A549 (cell line): ENCODE measurements around the gene SDF4. TPM values are rescaled to one million over a fixed set of nuclear protein-coding genes. Genes with fewer than 3 reads are reported as not detected.

Experiments used
- ATAC-seq, 2 experiments: fragments of 200-7000 bp in 1 of 2; fragments of >200 bp in 1 of 2; cut with Nextera tagmentation in 1 of 2; cut with Tn5 transposase in 1 of 2; 3 replicates each; pipeline versions ENCODE4 v1.8.0 to v1.9.1; 2018 to 2020; ENCODE audit warnings: mild to moderate bottlenecking in 1 of 2, moderate library complexity in 1 of 2
- CTCF ChIA-PET: fragments of 300-600 bp; sonication (Branson Sonifier 250); formaldehyde crosslinking; extraction: SDS; loops from one replicate; lab custom pipeline; 2021; ENCODE audit warnings: antibody characterized with exemption, inconsistent platforms; lab: Yijun Ruan, JAX
- POLR2A ChIA-PET: fragments of 350-600 bp; formaldehyde crosslinking; extraction: SDS; loops from one replicate; lab custom pipeline; 2021; ENCODE audit warnings: antibody characterized with exemption, inconsistent platforms; lab: Yijun Ruan, JAX
- DNase-seq, 2 experiments: peaks; one replicate each; pipeline versions ENCODE4 v3.0.0 to v3.0.0-alpha.2; 2011 to 2016; ENCODE audit warnings: low read depth in 1 of 2, low spot score in 1 of 2
- FAIRE-seq: peaks from 2 replicates; lab custom pipeline; 2011; peaks lifted over from hg19 to GRCh38; lab: Jason Lieb, UNC
- H3K27ac ChIP-seq, 2 experiments: fragments of >200 bp; sonication (Bioruptor Twin); formaldehyde crosslinking; 3 replicates each; pipeline ENCODE4 v1.5.1; 2016 to 2017
- H3K4me1 ChIP-seq: fragments of >200 bp; sonication (Bioruptor Twin); formaldehyde crosslinking; 3 replicates; pipeline ENCODE4 v1.6.1; 2016
- H3K4me2 ChIP-seq: fragments of >200 bp; sonication (Bioruptor Twin); formaldehyde crosslinking; 3 replicates; pipeline ENCODE4 v1.6.1; 2016
- H3K4me3 ChIP-seq: fragments of >200 bp; sonication (Bioruptor Twin); formaldehyde crosslinking; 3 replicates; pipeline ENCODE4 v1.5.1; 2016
- H3K9me3 ChIP-seq: fragments of >200 bp; sonication (Bioruptor Twin); formaldehyde crosslinking; 3 replicates; pipeline ENCODE4 v1.6.1; 2016
- BHLHE40 ChIP-seq: IDR thresholded peaks from 2 replicates; pipeline ENCODE4 v1.6.1; 2012; ENCODE audit warnings: low read depth, low read length, inconsistent platforms
- CHD4 ChIP-seq: fragments of 200-600 bp; sonication (generic); IDR thresholded peaks from 2 replicates; pipeline ENCODE4 v1.6.1; 2016; ENCODE audit warnings: antibody characterized with exemption, mild to moderate bottlenecking, borderline replicate concordance
- HDAC2 ChIP-seq: fragments of 200-600 bp; sonication (generic); IDR thresholded peaks from 2 replicates; pipeline ENCODE4 v1.6.1; 2016
- HOXB5 ChIP-seq: fragments of 250-450 bp; sonication (Bioruptor Pico); IDR thresholded peaks from 2 replicates; pipeline ENCODE4 v1.5.0; 2020; ENCODE audit warnings: mild to moderate bottlenecking, moderate library complexity
- JUN ChIP-seq, 2 experiments: fragments of >200 bp; sonication (Bioruptor Twin); formaldehyde crosslinking; IDR thresholded peaks; 2 replicates in 1 of 2; 3 replicates in 1 of 2; pipeline ENCODE4 v1.6.1; 2016 to 2017
- MAZ ChIP-seq: fragments of 150-350 bp; IDR thresholded peaks from 2 replicates; pipeline ENCODE4 v1.6.1; 2014; ENCODE audit warnings: antibody characterized with exemption, low read depth, low read length, borderline replicate concordance
- NFE2L2 ChIP-seq: fragments of 150-350 bp; conservative IDR thresholded peaks from 2 replicates; pipeline ENCODE4 v1.6.1; 2014; ENCODE audit warnings: low read length
- NR3C1 ChIP-seq: fragments of >200 bp; sonication (Bioruptor Twin); formaldehyde crosslinking; IDR thresholded peaks from 3 replicates; pipeline ENCODE4 v1.6.1; 2017
- POLR2A ChIP-seq: IDR thresholded peaks from 2 replicates; pipeline ENCODE4 v1.6.1; 2012; ENCODE audit warnings: mild to moderate bottlenecking, low read length
- POLR2AphosphoS2 ChIP-seq: conservative IDR thresholded peaks from 2 replicates; pipeline ENCODE4 v1.6.1; 2012; ENCODE audit warnings: low read length, improper control_type of control experiment, inconsistent platforms
- ZFP36 ChIP-seq: fragments of 450-650 bp; IDR thresholded peaks from 2 replicates; pipeline ENCODE4 v1.6.1; 2014; ENCODE audit warnings: borderline replicate concordance; ENCODE audit not compliant: partially characterized antibody
- WGBS: methylation state at CpG from one replicate; pipeline ENCODE4 v1.1.6; 2017; ENCODE audit errors: missing lambda C conversion rate; 5-methylcytosine and 5-hydroxymethylcytosine counted together
- polyA plus RNA-seq, 4 experiments: library from polyadenylated mRNA; depleted of rRNA in 3 of 4; stranded (reverse); fragments of >200 nt; fragmentation: RNase III in 1 of 4; extraction: RNeasy Plus Mini Kit Qiagen cat#74134 plus additional on column Dnase treatment in 1 of 4; gene quantifications; 2 replicates in 3 of 4; 3 replicates in 1 of 4; pipeline ENCODE4 v1.2.3, GENCODE V29; 2011 to 2017
- TF ChIP-seq, protein P1 (sequence below): IDR thresholded peaks from 2 replicates; pipeline ENCODE4 v1.6.1; 2012
- TF ChIP-seq, protein P2 (sequence below): fragments of 200-600 bp; sonication (generic); IDR thresholded peaks from 2 replicates; pipeline ENCODE4 v1.6.1; 2016; ENCODE audit warnings: antibody characterized with exemption, mild to moderate bottlenecking, moderate library complexity

SDF4 gene
- polyA plus RNA-seq, 2 of the 4 experiments (the other 2 are of a cell fraction), result 58.3 to 97.4 TPM

DNA sequence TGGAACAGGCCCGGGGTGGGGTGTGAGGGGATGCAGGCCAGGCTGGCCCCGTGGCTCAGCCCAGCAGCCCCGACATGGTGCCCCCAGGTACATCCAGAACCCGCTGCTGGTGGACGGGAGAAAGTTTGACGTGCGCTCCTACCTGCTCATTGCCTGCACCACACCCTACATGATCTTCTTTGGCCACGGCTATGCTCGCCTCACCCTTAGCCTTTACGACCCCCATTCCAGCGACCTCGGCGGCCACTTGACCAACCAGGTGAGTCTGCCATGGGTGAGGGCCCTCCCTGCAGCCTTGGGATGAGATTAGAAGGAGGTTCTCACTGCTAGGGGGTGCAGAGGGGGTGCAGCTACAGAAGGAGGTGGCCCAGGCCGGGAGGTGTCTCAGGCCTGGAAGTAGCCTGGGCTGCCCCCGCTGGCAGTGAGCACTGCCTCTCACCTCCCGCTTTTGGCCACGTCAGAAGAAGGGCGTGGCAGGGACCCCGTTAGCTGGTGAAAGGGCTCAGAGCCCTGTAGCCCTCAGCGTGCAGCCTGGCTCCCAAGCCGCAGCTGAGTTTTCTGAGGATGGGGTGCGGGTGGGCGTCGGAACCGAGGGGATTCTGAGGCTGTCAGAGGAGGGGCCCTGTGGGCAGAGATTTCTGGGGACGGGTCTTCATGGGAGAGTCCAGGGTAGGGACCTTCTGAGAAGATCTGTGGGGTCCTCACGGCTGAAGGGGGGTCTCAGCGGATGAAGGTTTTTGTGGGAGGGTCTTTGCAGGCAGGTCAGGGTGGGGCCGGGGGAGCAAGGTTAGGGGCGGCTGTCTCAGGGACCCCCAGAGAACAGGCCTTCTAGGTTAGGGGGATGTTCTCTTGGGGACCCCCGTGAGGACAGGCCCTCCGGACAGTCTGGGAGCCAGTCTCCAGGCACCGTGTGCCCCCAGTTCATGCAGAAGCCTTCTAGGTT, 47.7 kb downstream of the SDF4 start:
- Histone ChIP-seq H3K9me3 (no peaks in the 10 kb centered on the region), H3K4me1 (no peaks in the 10 kb centered on the region), H3K4me2 (no peak overlapping the region), H3K4me3 (no peak overlapping the region), H3K27ac (no peak overlapping the region)
- DNase-seq (no peak), FAIRE-seq (no peak), ATAC-seq (no peak)
- CTCF ChIA-PET, result interaction anchor here (0.6 kb wide), 1 partner anchor 61 kb away, joined by 3 read pairs; no protein-coding TSS in a partner anchor
- POLR2A ChIA-PET, result no interaction called here
- TF ChIP-seq POLR2AphosphoS2, result no peak
- no peak for TF ChIP-seq HOXB5 (CRISPR knock-in tag)
- TF ChIP-seq, protein P1, sequence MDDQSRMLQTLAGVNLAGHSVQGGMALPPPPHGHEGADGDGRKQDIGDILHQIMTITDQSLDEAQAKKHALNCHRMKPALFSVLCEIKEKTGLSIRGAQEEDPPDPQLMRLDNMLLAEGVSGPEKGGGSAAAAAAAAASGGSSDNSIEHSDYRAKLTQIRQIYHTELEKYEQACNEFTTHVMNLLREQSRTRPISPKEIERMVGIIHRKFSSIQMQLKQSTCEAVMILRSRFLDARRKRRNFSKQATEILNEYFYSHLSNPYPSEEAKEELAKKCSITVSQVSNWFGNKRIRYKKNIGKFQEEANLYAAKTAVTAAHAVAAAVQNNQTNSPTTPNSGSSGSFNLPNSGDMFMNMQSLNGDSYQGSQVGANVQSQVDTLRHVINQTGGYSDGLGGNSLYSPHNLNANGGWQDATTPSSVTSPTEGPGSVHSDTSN, result no peak
- TF ChIP-seq CHD4, result no peak
- no peak for TF ChIP-seq JUN (IDR thresholded peaks at IDR 0.05)
- no peak for TF ChIP-seq NR3C1
- TF ChIP-seq BHLHE40, result no peak
- TF ChIP-seq, protein P2, sequence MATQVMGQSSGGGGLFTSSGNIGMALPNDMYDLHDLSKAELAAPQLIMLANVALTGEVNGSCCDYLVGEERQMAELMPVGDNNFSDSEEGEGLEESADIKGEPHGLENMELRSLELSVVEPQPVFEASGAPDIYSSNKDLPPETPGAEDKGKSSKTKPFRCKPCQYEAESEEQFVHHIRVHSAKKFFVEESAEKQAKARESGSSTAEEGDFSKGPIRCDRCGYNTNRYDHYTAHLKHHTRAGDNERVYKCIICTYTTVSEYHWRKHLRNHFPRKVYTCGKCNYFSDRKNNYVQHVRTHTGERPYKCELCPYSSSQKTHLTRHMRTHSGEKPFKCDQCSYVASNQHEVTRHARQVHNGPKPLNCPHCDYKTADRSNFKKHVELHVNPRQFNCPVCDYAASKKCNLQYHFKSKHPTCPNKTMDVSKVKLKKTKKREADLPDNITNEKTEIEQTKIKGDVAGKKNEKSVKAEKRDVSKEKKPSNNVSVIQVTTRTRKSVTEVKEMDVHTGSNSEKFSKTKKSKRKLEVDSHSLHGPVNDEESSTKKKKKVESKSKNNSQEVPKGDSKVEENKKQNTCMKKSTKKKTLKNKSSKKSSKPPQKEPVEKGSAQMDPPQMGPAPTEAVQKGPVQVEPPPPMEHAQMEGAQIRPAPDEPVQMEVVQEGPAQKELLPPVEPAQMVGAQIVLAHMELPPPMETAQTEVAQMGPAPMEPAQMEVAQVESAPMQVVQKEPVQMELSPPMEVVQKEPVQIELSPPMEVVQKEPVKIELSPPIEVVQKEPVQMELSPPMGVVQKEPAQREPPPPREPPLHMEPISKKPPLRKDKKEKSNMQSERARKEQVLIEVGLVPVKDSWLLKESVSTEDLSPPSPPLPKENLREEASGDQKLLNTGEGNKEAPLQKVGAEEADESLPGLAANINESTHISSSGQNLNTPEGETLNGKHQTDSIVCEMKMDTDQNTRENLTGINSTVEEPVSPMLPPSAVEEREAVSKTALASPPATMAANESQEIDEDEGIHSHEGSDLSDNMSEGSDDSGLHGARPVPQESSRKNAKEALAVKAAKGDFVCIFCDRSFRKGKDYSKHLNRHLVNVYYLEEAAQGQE, result no peak
- 81% methylated on average over 18 of the region's 33 CpGs for WGBS

DNA sequence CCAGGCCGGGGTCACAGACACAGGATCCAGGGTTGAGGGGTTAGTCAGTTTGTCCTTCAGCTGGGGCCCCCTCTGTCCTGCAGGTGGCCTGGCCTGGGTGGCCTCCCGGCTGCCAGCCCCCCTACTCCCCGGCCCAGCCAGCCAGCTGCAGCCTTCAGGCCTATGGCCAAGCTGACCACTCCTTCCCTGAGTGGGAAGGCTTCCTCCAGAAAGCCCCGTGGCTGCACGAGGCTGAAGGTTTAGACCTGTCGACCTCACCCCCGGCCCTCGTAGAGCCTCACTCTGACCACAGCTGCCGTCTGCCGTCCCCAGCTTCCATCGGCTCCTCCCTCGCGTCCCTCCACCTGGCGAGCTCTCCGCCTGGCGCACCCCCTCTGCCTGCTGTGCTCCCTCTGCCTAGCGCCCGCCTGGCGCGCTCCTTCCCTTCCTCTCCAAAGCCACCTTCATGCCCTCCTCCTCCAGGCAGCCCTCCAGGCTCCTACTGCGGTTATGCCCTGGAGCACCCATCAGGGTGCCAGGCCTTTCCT, 48.5 kb downstream of the SDF4 start:
- H3K4me3 ChIP-seq, result no peak overlapping the region
- TF ChIP-seq HDAC2, result no peak
- peak; percentile 76 for TF ChIP-seq ZFP36
- H3K27ac ChIP-seq, result no peak overlapping the region
- H3K4me2 ChIP-seq, result no peak overlapping the region
- FAIRE-seq, result no peak
- no peaks in the 10 kb centered on the region for H3K9me3 ChIP-seq
- ChIA-PET POLR2A (no interaction called here), CTCF (no interaction called here)
- ATAC-seq, result no peak
- WGBS, result 81% methylated on average over 19 of the region's 21 CpGs
- no peak for DNase-seq
- H3K4me1 ChIP-seq, result no peaks in the 10 kb centered on the region

DNA sequence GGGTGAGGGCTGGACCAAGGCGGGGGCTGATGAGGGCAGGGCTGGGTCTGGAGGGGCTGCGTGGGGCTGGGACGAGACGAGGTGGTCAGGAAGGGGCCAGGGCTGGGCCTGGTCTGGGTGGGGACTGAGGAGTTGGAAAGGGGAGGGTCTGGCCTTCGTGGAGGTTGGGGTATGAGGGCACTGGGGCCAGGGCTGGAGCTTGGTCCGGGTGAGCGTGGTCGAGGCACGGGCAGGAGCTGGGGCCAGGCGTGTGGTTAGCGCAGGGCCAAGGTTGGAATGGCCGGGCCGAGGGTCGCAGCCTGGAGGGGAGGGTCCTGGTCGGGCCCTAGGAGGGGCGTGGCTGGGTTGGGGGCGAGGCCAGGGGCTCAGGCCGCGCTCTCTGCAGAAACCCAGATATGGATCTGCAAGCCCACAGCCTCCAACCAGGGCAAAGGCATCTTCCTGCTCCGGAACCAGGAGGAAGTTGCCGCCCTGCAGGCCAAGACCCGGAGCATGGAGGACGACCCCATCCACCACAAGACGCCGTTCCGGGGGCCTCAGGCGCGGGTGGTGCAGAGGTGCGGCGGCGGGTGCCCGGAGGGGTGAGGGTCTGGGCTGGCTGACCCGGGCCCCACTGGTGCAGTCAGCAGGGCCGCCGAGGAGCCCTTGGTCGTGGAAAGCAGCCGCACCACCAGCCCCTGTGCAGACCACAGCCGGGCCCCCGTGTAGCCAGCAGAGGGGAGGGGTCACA, 49.1 kb downstream of the SDF4 start:
- ATAC-seq (no peak), DNase-seq (no peak), FAIRE-seq (no peak)
- POLR2A ChIA-PET, result no interaction called here
- TF ChIP-seq POLR2A, result no peak
- no peak for TF ChIP-seq MAZ
- TF ChIP-seq NFE2L2, result no peak
- TF ChIP-seq, protein P2, result no peak
- H3K9me3 ChIP-seq, result no peaks in the 10 kb centered on the region
- whole genome bisulfite sequencing, result 89% methylated on average over 5 of the region's 39 CpGs
- no peak overlapping the region for H3K4me3 ChIP-seq
- H3K27ac ChIP-seq, result no peak overlapping the region
- no peak overlapping the region for H3K4me2 ChIP-seq
- no peaks in the 10 kb centered on the region for H3K4me1 ChIP-seq
- CTCF ChIA-PET, result no interaction called here
